ENCODE measurements around the gene CCDC3.

Gene CCDC3

DNA sequence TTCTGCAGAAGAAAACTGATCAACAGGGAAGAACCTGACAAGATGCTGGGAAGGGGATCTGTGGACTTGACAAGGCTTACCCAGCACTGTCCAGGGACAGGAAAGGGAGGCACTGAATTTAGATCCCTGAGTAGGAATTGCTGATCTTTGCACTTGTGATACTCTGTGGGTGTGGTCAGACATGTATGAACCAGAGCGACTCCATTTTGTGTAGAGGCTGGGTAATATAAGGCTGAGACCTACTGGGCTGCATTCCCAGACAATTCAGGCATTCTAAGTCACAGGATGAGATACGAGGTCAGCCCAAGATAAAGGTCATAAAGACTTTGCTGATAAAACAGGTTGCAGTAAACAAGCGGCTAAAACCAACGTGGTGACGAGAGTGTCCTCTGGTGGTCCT, 60.7 kb downstream of the CCDC3 start:
- DNase-seq (ENCODE audit: low spot score) = no peak
- in situ Hi-C loops (cut with MboI; ENCODE audit: low sequenced_read_pairs, unreplicated experiment) = no loop called here
- TF ChIP-seq, protein P1, sequence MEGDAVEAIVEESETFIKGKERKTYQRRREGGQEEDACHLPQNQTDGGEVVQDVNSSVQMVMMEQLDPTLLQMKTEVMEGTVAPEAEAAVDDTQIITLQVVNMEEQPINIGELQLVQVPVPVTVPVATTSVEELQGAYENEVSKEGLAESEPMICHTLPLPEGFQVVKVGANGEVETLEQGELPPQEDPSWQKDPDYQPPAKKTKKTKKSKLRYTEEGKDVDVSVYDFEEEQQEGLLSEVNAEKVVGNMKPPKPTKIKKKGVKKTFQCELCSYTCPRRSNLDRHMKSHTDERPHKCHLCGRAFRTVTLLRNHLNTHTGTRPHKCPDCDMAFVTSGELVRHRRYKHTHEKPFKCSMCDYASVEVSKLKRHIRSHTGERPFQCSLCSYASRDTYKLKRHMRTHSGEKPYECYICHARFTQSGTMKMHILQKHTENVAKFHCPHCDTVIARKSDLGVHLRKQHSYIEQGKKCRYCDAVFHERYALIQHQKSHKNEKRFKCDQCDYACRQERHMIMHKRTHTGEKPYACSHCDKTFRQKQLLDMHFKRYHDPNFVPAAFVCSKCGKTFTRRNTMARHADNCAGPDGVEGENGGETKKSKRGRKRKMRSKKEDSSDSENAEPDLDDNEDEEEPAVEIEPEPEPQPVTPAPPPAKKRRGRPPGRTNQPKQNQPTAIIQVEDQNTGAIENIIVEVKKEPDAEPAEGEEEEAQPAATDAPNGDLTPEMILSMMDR (IDR thresholded peaks at IDR 0.05; ENCODE audit: borderline replicate concordance, control extremely low read depth, extremely low read depth, insufficient read depth, missing control alignments) = no peak

DNA sequence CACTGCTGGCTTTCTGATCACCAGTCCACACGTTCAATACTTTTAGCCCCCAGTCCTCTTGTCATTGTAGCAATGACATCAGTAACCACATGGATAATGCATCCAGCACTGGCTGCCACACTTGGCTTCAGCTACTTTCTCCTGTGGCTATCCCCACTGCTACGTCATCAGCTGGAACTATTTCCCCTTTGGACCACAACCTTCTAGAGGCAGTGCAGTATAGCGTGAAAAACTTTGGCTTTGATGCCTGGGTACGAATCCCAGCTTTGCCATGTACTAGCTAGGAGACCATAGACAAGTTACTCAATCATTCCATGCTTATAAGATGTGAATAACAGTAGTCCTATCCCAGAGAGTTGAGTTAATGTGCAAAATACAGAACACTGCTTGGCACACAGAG, 63.2 kb downstream of the CCDC3 start:
- no peak for DNase-seq (ENCODE audit: low spot score)
- in situ Hi-C loops (cut with MboI; ENCODE audit: low sequenced_read_pairs, unreplicated experiment) = no loop called here
- TF ChIP-seq, protein P1 (IDR thresholded peaks at IDR 0.05; ENCODE audit: borderline replicate concordance, control extremely low read depth, extremely low read depth, insufficient read depth, missing control alignments) = no peak

DNA sequence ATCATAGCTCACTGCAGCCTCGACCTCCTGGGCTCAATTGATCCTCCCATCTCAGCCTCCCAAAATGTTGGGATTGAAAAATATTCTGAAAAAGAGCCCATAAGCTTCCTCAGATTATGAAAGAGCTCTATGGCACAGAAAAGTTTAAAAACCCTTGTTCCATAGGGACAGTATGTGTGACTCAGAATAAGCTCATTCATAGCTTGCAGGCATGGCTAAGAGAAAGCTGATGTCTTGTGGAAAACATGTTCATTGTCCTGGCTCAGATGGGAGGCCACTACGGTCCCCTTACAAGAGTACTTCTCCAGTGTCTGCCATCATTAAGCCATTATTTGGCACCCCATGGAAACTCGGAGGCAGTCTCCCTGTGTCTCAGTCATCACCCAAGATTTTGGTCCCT, 64.0 kb downstream of the CCDC3 start:
- no peak for DNase-seq (ENCODE audit: low spot score)
- TF ChIP-seq, protein P1 (IDR thresholded peaks at IDR 0.05; ENCODE audit: borderline replicate concordance, control extremely low read depth, extremely low read depth, insufficient read depth, missing control alignments) = no peak
- in situ Hi-C loops (cut with MboI; ENCODE audit: low sequenced_read_pairs, unreplicated experiment) = no loop called here

DNA sequence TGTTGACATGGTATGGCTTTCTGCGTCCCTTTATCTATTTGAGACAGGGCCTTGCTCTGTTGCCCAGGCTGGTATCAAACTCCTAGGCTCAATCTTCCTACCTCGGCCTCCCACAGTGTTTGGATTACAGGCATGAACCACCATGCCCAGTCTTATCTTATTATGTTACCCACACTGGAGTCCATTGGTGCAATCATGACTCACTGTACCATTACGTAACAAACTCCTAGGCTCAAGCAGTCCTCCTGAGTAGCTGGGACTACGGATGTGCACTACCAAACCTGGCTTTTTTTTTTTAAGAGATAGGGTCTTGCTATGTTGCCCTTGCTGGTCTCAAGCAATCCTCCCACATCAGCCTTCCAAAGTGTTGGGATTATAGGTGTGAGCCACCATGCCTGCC, 66.7 kb downstream of the CCDC3 start:
- in situ Hi-C loops (cut with MboI; ENCODE audit: low sequenced_read_pairs, unreplicated experiment) = no loop called here
- DNase-seq (ENCODE audit: low spot score) = no peak
- TF ChIP-seq, protein P1 (IDR thresholded peaks at IDR 0.05; ENCODE audit: borderline replicate concordance, control extremely low read depth, extremely low read depth, insufficient read depth, missing control alignments) = no peak

DNA sequence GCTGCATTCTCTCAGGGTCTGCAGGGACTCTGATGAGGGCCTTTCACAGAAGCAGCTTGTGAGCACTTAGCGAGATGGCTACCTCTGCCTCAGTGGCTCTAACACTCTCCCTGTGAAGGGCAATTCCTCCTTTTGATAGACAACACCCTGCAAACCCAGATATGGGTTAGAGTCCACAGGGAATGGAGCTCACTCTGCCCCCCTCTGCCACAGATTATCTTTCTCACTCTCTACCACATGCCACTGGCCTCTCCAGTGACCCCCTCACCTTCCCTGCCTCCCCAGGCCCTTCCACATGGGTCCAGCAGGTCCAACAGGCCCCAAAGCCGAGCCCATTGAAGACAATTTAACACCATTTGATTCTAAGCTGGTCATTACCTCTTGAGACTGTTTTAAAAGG, 72.1 kb downstream of the CCDC3 start:
- DNase-seq (ENCODE audit: low spot score) = no peak
- TF ChIP-seq, protein P1 (IDR thresholded peaks at IDR 0.05; ENCODE audit: borderline replicate concordance, control extremely low read depth, extremely low read depth, insufficient read depth, missing control alignments) = no peak
- in situ Hi-C loops (cut with MboI; ENCODE audit: low sequenced_read_pairs, unreplicated experiment) = no loop called here

DNA sequence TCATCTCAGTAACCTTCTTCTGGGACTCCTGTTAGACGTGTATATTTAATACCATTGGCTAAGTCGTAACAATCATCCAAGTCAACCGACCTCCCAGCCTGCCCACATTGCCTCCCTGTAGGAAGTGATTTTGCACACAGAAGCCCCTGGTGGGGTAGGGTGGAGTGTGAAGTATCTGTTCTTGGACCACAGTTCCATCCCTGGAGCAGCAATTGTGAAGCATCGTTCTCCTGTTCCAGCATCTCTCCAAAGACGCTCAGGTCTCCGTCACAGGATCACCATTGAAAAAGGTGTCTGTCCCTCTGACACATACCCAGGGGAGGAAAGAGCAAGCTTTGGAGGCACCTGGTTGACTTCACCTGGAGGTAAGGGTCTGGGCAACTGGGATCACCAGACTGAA, 72.9 kb downstream of the CCDC3 start:
- in situ Hi-C loops (cut with MboI; ENCODE audit: low sequenced_read_pairs, unreplicated experiment) = no loop called here
- TF ChIP-seq, protein P1 (IDR thresholded peaks at IDR 0.05; ENCODE audit: borderline replicate concordance, control extremely low read depth, extremely low read depth, insufficient read depth, missing control alignments) = no peak
- no peak for DNase-seq (ENCODE audit: low spot score)

DNA sequence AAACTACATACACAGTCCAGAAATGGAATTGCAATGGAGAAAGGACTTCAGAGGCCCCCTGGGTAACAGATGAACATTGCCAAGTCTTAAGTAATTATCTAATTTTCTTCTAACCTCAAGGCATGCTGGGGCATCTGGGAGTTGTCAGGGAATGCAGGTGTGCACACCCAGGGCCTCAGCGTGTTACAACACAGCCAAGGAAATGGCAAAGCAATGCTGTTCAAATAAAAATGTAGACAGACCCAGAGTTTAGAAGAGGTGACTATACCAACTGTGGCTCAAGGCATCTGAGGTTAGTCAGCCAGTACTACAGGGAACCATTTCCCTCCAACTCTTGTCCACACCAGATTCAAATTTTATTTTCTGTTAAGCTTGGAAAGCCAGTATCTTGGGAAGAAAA, 73.6 kb downstream of the CCDC3 start:
- in situ Hi-C loops (cut with MboI; ENCODE audit: low sequenced_read_pairs, unreplicated experiment) = no loop called here
- TF ChIP-seq, protein P1 (IDR thresholded peaks at IDR 0.05; ENCODE audit: borderline replicate concordance, control extremely low read depth, extremely low read depth, insufficient read depth, missing control alignments) = no peak

More for the DNA sequence above, 73.6 kb downstream of the CCDC3 start:
- no peak for DNase-seq (ENCODE audit: low spot score)

Data from GM13976 (cell line).